ENCODE data around the gene KLHL36.
"Not testable (repeated sequence)": the region's sequence is repeated elsewhere in the genome, so short reads cannot be mapped to it uniquely, and the experiment has no call there.

The KLHL36 gene

GRCh38 chr16:84616515-84616914 is 31.8 kb upstream of the KLHL36 start:
- DNase-seq, result peak; percentile 26

- no peak for DNase-seq
Measured at GRCh38 chr16:84617041-84617790, 31.1 kb upstream of the KLHL36 start.

- DNase-seq, result peak; percentile 99
Measured at GRCh38 chr16:84617791-84618580, 30.3 kb upstream of the KLHL36 start, which contains the start of gene COTL1. Gene COTL1, minus strand, starts transcription at chr16:84618078. Its CDS starts 164 bp downstream, at chr16:84617914.

GRCh38 chr16:84618581-84619460 is 29.5 kb upstream of the KLHL36 start:
- DNase-seq, result peak; percentile 99

GRCh38 chr16:84620913-84621312 is 27.4 kb upstream of the KLHL36 start:
- not testable (repeated sequence) for DNase-seq

GRCh38 chr16:84625556-84625955 is 22.8 kb upstream of the KLHL36 start:
- no peak for DNase-seq

GRCh38 chr16:84628226-84628731 is 20.0 kb upstream of the KLHL36 start:
- DNase-seq, result no peak

- DNase-seq, result no peak
Measured at GRCh38 chr16:84629580-84629979, 18.7 kb upstream of the KLHL36 start.

GRCh38 chr16:84630009-84630408 is 18.3 kb upstream of the KLHL36 start:
- no peak for DNase-seq

- no peak for DNase-seq
Measured at GRCh38 chr16:84630446-84631152, 17.7 kb upstream of the KLHL36 start.

- DNase-seq, result no peak
Measured at GRCh38 chr16:84631153-84631466, 17.2 kb upstream of the KLHL36 start.

GRCh38 chr16:84631886-84632285 is 16.4 kb upstream of the KLHL36 start:
- DNase-seq, result no peak

GRCh38 chr16:84632862-84633261 is 15.4 kb upstream of the KLHL36 start:
- not testable (repeated sequence) for DNase-seq

GRCh38 chr16:84633622-84634021 is 14.7 kb upstream of the KLHL36 start:
- no peak for DNase-seq

- no peak for DNase-seq
Measured at GRCh38 chr16:84635702-84636101, 12.6 kb upstream of the KLHL36 start.

- no peak for DNase-seq
Measured at GRCh38 chr16:84637709-84638108, 10.6 kb upstream of the KLHL36 start.

GRCh38 chr16:84638231-84638806 is 10.0 kb upstream of the KLHL36 start:
- no peak for DNase-seq

GRCh38 chr16:84640145-84640544 is 8.2 kb upstream of the KLHL36 start:
- no peak for DNase-seq

GRCh38 chr16:84641643-84642358 is 6.5 kb upstream of the KLHL36 start:
- DNase-seq, result no peak

GRCh38 chr16:84643180-84643583 is 5.1 kb upstream of the KLHL36 start:
- peak; percentile 88 for DNase-seq

- DNase-seq, result no peak
Measured at GRCh38 chr16:84643674-84644073, 4.6 kb upstream of the KLHL36 start.

All from fibroblast of skin of back (primary cell).